OCI-LY3 (cell line): ENCODE measurements around the gene AXIN2.
"Not testable (repeated sequence)": the region's sequence is repeated elsewhere in the genome, so short reads cannot be mapped to it uniquely, and the experiment has no call there.

ENCODE experiments used
- H2AFZ ChIP-seq: fragments of 200-600, 300-600 bp; shearing (Covaris generic); 2 replicates; pipeline ENCODE4 v1.6.0; 2014; ENCODE audit warnings: antibody characterized with exemption, low read depth, low read length
- H3K27ac ChIP-seq: fragments of 200-600, 300-600 bp; sonication (generic); 2 replicates; pipeline ENCODE4 v1.5.1; 2014; ENCODE audit warnings: mild to moderate bottlenecking, low read length, moderate library complexity, mixed read lengths
- H3K27me3 ChIP-seq: fragments of 200-600, 300-600 bp; sonication (generic); 2 replicates; pipeline ENCODE4 v1.6.1; 2014; ENCODE audit warnings: low read depth, low read length, mixed read lengths
- H3K36me3 ChIP-seq: fragments of 200-600, 300-600 bp; sonication (generic); replicated peaks from 2 replicates; pipeline ENCODE3; 2014; ENCODE audit warnings: low read depth, low read length, mixed read lengths
- H3K4me1 ChIP-seq: fragments of 300-600, 200-600 bp; sonication (generic); 2 replicates; pipeline ENCODE4 v1.6.1; 2014; ENCODE audit warnings: low read length, mixed read lengths
- H3K4me2 ChIP-seq: fragments of 200-600, 300-600 bp; sonication (generic); 2 replicates; pipeline ENCODE4 v1.6.1; 2014; ENCODE audit warnings: low read length, mixed read lengths
- H3K4me3 ChIP-seq: fragments of 300-600, 200-600 bp; sonication (generic); 2 replicates; pipeline ENCODE4 v1.5.1; 2014; ENCODE audit warnings: antibody characterized with exemption, mild to moderate bottlenecking, low read length, moderate library complexity
- H3K79me2 ChIP-seq: fragments of 300-600, 200-600 bp; shearing (Covaris generic); 2 replicates; pipeline ENCODE4 v1.6.1; 2014; ENCODE audit warnings: mild to moderate bottlenecking, low read length, mixed read lengths
- H3K9ac ChIP-seq: fragments of 300-600, 200-600 bp; shearing (Covaris generic); 2 replicates; pipeline ENCODE4 v1.6.0; 2014; ENCODE audit warnings: mild to moderate bottlenecking, low read length, moderate library complexity
- H3K9me3 ChIP-seq: fragments of 200-600, 300-600 bp; shearing (Covaris generic); 2 replicates; pipeline ENCODE4 v1.6.1; 2014; ENCODE audit warnings: low read length, mixed read lengths; ENCODE audit not compliant: insufficient read depth
- H4K20me1 ChIP-seq: fragments of 200-600, 300-600 bp; sonication (generic); 2 replicates; pipeline ENCODE4 v1.6.1; 2016; ENCODE audit warnings: low read length, mixed read lengths; ENCODE audit not compliant: insufficient read depth
- EZH2phosphoT487 ChIP-seq: fragments of 200-600 bp; shearing (Covaris generic); IDR thresholded peaks from 2 replicates; pipeline ENCODE4 v1.6.1; 2018; ENCODE audit warnings: antibody characterized with exemption, mixed run types, low read depth
- TF ChIP-seq, protein P1 (sequence below): fragments of 200-600, 300-600 bp; sonication (generic); IDR thresholded peaks from 2 replicates; pipeline ENCODE4 v1.5.1; 2014; ENCODE audit warnings: antibody characterized with exemption, low read length, low read depth

Gene AXIN2

DNA sequence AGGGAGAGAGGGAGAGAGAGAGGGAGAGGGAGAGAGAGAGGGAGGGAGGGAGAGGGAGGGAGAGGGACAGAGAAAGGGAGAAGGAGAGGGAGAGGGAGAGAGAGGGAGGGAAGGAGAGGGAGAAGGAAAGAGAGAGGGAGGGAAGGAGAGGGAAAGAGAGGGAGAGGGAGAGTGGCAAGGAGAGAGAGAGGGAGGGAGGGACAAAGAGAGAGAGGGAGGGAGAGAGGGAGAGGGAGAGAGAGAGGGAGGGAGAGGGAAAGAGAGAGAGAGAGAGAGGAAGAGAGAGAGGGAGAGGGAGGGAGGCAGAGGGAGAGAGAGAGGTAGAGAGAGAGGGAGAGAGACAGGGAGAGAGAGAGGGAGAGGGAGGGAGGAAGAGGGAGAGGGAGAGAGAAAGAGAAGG lies 73.5 kb downstream of the AXIN2 start:
- Histone ChIP-seq H3K9me3 (no peaks in the 10 kb centered on the region), H3K4me1 (0 out of 2 replicates have a peak, but pooled peaks cover 5% of the 10 kb centered on the region), H3K27ac (no peak overlapping the region), H3K79me2 (no peaks in the 10 kb centered on the region), H3K4me2 (no peak overlapping the region), H3K36me3 (no peaks in the 10 kb centered on the region), H4K20me1 (no peaks in the 10 kb centered on the region), H3K4me3 (no peak overlapping the region), H3K27me3 (no peaks in the 10 kb centered on the region), H3K9ac (no peak overlapping the region), H2AFZ (no peak overlapping the region)
- TF ChIP-seq, protein P1, sequence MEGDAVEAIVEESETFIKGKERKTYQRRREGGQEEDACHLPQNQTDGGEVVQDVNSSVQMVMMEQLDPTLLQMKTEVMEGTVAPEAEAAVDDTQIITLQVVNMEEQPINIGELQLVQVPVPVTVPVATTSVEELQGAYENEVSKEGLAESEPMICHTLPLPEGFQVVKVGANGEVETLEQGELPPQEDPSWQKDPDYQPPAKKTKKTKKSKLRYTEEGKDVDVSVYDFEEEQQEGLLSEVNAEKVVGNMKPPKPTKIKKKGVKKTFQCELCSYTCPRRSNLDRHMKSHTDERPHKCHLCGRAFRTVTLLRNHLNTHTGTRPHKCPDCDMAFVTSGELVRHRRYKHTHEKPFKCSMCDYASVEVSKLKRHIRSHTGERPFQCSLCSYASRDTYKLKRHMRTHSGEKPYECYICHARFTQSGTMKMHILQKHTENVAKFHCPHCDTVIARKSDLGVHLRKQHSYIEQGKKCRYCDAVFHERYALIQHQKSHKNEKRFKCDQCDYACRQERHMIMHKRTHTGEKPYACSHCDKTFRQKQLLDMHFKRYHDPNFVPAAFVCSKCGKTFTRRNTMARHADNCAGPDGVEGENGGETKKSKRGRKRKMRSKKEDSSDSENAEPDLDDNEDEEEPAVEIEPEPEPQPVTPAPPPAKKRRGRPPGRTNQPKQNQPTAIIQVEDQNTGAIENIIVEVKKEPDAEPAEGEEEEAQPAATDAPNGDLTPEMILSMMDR, result no peak
- no peak for TF ChIP-seq EZH2phosphoT487

DNA sequence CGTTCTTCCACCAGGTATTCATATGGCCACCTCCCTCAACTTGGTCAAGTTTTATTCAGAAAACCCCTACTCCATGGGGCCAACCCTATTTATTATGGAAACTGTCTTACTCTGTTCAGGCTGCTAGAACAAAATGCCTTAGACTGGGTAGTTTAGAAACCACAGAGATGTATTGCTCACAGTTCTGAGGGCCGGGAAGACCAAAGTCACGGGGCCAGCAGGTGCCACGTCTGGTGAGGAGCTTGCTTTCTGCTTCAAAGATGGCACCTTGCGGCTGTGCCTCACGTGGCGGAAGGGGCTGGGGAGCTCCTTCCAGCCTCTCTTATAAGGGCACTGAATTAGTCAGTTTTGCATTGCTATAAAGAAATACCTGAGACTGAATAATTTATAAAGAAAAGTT lies 74.3 kb downstream of the AXIN2 start:
- H3K9me3 ChIP-seq, result no peaks in the 10 kb centered on the region
- no peaks in the 10 kb centered on the region for H3K27me3 ChIP-seq
- H3K36me3 ChIP-seq, result no peaks in the 10 kb centered on the region
- no peak overlapping the region for H3K9ac ChIP-seq
- no peak for TF ChIP-seq EZH2phosphoT487
- TF ChIP-seq, protein P1, result no peak
- H3K79me2 ChIP-seq, result no peaks in the 10 kb centered on the region
- H3K27ac ChIP-seq, result no peak overlapping the region
- 0 out of 2 replicates have a peak, but pooled peaks cover 5% of the 10 kb centered on the region for H3K4me1 ChIP-seq
- no peak overlapping the region for H3K4me3 ChIP-seq
- no peaks in the 10 kb centered on the region for H4K20me1 ChIP-seq
- no peak overlapping the region for H2AFZ ChIP-seq
- no peak overlapping the region for H3K4me2 ChIP-seq

DNA sequence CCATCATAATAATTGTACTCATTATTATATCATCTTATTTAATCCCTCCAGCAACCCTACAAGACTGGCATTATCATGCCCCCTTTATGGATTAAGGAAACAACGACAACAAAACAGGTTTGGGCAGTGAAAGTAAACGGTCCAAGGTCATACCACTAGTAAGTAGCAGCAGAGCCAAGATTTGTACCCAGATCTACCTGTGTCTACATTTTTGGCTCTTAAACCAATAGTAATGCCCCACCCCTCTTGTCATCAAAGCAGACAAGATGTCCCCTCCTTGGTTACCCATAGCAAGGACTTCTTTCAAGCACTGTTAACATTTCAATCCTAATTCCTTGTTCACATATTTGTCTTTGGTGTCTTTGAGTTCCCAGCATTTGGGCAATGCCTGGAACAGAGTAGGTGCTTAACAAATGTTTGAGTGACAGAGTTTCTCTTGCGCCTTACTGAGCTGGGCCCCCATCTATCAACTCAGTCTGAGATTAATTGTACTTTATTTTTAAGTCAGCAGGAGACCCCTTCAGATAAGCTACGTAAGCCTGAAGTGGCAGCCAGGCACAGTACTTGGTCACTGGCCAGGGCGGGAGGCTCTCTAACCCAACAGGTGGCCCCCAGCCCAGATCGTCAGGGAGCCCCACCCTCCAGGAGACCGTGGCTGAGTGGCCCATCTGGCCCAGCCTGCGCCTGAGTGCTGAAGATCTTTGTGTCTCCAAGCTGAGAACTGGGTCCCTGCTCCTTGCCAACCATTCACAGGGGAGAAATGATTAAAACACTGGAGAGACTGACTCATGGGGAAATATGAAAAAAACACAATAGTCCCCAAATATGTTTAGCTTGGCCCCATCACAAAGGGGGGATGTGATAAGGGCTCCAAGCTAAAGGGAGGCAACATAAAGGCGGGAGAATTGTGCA lies 75.8 kb downstream of the AXIN2 start:
- no peaks in the 10 kb centered on the region for H3K79me2 ChIP-seq
- H3K4me1 ChIP-seq, result 0 out of 2 replicates have a peak, but pooled peaks cover 5% of the 10 kb centered on the region
- no peaks in the 10 kb centered on the region for H3K27me3 ChIP-seq
- no peaks in the 10 kb centered on the region for H3K36me3 ChIP-seq
- H3K4me2 ChIP-seq, result no peak overlapping the region
- H3K9ac ChIP-seq, result no peak overlapping the region
- H3K27ac ChIP-seq, result no peak overlapping the region
- no peaks in the 10 kb centered on the region for H3K9me3 ChIP-seq
- no peaks in the 10 kb centered on the region for H4K20me1 ChIP-seq
- TF ChIP-seq, protein P1, result no peak
- TF ChIP-seq EZH2phosphoT487, result no peak
- H2AFZ ChIP-seq, result no peak overlapping the region
- no peak overlapping the region for H3K4me3 ChIP-seq

DNA sequence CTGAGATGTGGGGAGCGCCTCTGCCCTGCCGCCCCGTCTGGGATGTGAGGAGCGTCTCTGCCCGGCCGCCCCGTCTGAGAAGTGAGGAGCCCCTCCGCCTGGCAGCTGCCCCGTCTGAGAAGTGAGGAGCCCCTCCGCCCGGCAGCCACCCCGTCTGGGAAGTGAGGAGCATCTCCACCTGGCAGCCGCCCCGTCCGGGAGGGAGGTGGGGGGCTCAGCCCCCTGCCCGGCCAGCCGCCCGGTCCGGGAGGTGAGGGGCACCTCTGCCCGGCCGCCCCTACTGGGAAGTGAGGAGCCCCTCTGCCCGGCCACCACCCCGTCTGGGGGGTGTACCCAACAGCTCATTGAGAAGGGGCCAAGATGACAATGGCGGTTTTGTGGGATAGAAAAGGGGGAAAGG lies 77.0 kb downstream of the AXIN2 start:
- H3K27me3 ChIP-seq, H2AFZ ChIP-seq, H3K4me2 ChIP-seq, H3K4me3 ChIP-seq, H3K4me1 ChIP-seq, H4K20me1 ChIP-seq, H3K9ac ChIP-seq, H3K36me3 ChIP-seq, H3K79me2 ChIP-seq, H3K9me3 ChIP-seq, H3K27ac ChIP-seq: not testable (repeated sequence)
